HG03565 (cell line): ENCODE measurements around the gene TPI1.

ENCODE experiments used
- ATAC-seq: cut with Tn5 transposase; IDR thresholded peaks from one replicate; pipeline ENCODE4 v1.9.1; 2021; ENCODE audit warnings: mild to moderate bottlenecking, moderate library complexity; ENCODE audit not compliant: unreplicated experiment

The TPI1 gene

GRCh38 chr12:6828781-6829535 lies 38.4 kb upstream of the TPI1 start:
- no peak for ATAC-seq

- no peak for ATAC-seq
These were observed 37.7 kb upstream of the TPI1 start for GRCh38 chr12:6829536-6830220.

DNA sequence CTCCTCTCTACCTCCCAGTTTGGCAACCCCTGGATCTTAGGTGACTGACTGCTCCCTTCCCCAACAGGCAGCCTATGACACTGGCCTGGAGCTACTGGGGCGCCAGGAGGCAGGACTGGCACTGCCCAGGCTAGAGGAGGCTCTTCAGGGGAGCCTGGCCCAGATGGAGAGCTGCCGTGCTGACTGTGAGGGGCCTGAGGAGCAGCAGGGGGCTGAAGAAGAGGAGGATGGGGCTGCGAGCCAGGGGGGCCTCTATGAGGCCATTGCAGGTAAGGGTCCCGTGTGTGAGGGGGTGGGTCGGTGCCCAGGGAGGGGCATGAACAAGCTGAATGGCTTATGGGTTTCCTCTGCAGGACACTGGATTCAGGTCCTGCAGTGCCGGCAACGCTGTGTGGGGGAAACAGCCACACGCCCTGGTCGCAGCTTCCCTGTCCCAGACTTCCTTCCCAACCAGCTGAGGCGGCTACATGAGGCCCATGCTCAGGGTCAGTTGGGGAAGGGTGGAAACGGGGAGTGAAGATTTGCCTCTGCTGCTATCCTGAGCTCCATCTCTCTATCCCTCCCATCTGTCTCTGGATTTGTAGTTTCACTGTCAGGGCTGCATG lies 36.9 kb upstream of the TPI1 start:
- no peak for ATAC-seq

- ATAC-seq, result no peak
These were observed 36.3 kb upstream of the TPI1 start for GRCh38 chr12:6830999-6831398.

DNA sequence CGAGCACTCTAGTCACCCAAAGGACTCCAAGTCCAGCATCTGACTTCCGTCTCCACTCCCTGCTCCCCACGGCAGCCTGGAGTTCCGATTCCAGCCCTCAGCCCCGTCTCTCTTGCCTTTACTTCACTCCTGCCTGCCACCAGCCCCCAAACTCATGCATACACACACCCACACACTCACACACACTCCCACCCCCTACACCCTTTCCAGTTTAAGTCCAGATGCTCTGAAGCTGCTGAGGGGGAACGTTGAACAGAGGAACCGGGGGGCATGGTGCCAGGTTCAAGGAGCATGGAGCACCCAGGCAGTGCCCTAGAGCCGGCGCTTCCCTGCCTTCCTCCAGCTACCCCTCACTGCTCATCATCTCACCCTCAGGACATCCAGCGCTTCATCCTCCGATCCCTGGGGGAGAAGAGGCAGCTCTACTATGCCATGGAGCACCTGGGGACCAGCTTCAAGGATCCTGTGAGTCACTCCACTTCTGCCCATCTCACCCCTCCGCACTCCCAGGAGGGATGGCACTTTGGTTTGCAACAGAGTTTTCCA lies 35.8 kb upstream of the TPI1 start:
- no peak for ATAC-seq

- ATAC-seq, result no peak
These were observed 35.2 kb upstream of the TPI1 start for GRCh38 chr12:6832125-6832524.

- no peak for ATAC-seq
These were observed 34.0 kb upstream of the TPI1 start for GRCh38 chr12:6833189-6833890.

DNA sequence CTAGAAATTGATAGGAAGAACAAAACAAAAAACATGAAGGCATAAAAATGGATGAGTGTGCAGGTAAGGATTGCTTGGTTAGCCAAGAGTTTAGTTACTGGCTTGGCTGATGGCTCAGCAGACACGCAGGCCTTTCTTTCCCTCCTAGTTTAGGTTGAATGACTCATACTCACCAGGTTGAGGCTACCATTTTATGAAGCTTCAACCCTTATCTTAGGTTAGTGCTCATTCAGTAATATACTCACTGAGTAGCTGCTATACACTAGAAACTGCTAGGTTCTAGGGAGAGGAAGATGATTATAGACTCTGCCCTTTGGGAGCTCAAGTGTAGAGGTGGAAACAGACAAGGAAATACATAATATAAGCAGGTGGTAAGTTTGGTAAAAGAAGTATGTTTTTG lies 33.1 kb upstream of the TPI1 start:
- ATAC-seq, result no peak

DNA sequence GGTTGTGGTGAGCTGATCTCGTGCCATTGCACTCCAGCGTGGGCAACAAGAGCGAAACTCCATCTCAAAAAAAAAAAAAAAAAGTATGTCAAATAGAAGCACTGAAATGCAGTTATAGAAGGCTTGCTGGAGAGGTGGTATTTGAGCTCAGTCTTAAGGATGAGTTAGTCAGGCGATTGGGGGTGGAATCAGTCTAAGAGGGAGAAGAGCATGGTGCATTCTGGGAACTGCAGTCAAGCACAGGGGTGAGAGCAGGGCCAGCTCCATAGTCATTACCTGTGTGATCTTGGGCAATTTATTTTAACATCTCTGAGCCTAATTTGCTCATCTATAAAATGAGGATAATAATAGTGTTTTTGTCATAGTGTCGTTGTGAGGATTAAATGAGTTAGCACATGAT lies 32.5 kb upstream of the TPI1 start:
- no peak for ATAC-seq

DNA sequence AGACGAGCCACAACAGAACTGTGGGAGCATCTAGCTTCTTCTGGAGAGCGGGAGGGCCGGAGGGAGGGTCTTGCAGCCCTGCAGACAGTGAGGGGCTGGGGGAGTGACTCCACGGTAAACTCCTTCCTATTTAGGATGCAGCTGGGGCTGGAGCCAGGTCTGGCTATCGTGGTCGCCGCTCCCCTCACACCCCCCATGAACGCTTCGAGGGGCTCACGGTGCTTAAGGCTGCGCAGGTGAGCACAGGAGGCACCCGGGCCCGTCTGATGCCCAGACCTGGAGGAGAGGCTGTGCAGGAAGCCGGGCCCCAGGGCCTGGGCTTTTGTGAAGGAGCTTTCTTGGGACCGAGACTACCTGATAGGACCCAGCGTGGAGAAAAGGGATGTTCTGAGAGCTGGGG lies 30.5 kb upstream of the TPI1 start:
- ATAC-seq, result no peak

DNA sequence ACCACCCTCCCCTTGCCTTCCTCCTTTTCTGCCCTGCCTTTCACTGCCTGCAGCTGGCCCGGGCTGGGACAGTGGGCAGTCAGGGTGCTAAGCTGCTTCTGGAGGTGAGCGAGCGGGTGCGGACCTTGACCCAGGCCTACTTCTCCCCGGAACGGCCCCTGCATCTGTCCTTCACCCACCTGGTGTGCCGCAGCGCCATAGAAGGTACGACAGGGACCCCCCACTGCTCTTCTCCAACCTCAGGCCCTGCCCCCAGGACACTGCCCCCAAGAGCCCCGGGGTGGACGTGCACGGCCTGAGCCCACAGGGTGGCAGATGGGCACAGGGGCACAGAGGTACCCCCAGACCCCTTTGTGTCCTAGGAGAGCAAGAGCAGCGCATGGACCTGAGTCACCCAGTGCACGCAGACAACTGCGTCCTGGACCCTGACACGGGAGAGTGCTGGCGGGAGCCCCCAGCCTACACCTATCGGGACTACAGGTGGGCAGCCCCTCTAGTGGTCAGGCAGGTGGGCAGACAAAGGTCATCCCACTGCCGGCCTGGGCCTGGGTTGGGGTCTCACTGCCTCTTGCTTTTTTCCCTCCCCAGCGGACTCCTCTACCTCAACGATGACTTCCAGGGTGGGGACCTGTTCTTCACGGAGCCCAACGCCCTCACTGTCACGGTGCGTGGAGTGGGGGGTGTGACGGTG lies 29.8 kb upstream of the TPI1 start:
- ATAC-seq, result no peak

DNA sequence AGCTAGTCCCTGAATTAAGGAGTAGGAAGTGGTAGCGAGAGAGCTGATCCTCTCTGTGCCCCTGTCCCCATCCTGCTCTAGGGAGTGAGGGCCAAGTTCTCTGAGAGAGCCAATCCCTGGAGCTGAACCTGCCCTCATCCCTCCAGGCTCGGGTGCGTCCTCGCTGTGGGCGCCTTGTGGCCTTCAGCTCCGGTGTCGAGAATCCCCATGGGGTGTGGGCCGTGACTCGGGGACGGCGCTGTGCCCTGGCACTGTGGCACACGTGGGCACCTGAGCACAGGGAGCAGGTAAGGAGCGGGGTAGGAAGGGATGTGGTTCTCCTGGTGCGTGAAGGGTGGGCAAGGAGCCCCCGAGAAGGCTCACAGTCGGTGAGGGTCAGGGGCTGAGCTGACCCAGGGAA lies 28.5 kb upstream of the TPI1 start:
- no peak for ATAC-seq

GRCh38 chr12:6839482-6840201 lies 27.7 kb upstream of the TPI1 start:
- no peak for ATAC-seq

DNA sequence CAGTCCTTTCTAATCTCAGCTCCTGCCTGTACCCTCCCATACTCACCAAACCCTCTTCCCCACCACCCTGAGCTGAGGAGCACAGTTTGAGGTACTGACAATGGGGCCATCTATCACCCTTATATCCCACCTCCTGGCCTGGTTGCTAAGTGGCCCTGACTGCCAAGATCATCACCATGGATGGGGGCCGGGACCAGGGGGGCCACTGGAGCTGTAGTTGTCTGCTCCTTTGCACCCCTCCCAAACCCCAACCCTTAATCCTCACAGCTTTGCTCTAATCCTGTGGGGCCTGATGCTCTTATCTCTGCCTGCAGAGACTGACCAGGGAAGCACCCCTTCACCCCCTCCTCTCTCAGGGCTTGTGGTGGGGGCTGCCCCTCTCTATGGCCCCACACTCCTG lies 27.0 kb upstream of the TPI1 start:
- no peak for ATAC-seq

GRCh38 chr12:6840761-6841515 lies 26.4 kb upstream of the TPI1 start, which contains the start of gene GNB3:
Gene GNB3 (plus strand): TSS chr12:6840925. CDS start chr12:6841288, 363 bp downstream.
- no peak for ATAC-seq

DNA sequence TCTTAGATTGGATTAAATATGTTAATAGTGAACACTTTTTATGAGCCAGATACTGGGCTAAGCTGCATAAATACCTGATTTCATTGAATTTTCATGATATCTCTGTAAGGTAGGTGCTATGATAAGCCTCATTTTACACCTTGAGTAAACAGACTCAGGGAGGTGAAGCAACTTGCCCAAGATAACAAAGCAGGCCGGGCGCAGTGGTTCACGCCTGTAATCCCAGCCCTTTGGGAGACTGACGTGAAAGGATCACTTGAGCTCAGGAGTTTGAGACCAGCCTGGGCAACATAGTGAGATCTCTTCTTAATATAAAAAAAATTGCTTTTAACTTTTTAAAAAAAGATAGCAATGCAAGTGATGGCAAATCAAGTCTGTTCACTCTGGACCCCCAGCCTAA lies 25.3 kb upstream of the TPI1 start:
- no peak for ATAC-seq

GRCh38 chr12:6843118-6843902 lies 24.0 kb upstream of the TPI1 start:
- ATAC-seq, result no peak

- no peak for ATAC-seq
These were observed 21.9 kb upstream of the TPI1 start for GRCh38 chr12:6845395-6845794.
